Upper lobe of left lung (tissue), 6 donors: ENCODE data around the gene PRM3. TPM values are rescaled to one million over a fixed set of nuclear protein-coding genes. Genes with fewer than 3 reads are reported as not detected.

Experiments used
- ATAC-seq, 2 donors: fragments of 200-7000 bp; cut with Tn5 transposase; one replicate each; pipeline ENCODE4 v1.9.1; 2022; ENCODE audit warnings: mild to moderate bottlenecking in 2 of 2, moderate library complexity in 2 of 2; ENCODE audit not compliant: low FRiP score in 2 of 2
- DNase-seq, 2 donors: peaks; one replicate each; pipeline ENCODE4 v3.0.0-alpha.2; 2019 to 2020
- H3K27ac ChIP-seq, 4 donors: fragments of 200-600 bp; sonication (generic); one replicate each; pipeline ENCODE4 v1.5.1; 2016 to 2019
- H3K27me3 ChIP-seq, 4 donors: fragments of 200-600 bp; sonication (generic); one replicate each; pipeline ENCODE4 v1.5.1; 2017 to 2019
- H3K36me3 ChIP-seq, 4 donors: fragments of 200-600 bp; sonication (generic); one replicate each; pipeline ENCODE4 v1.5.1; 2016 to 2019
- H3K4me1 ChIP-seq, 4 donors: fragments of 200-600 bp; sonication (generic); one replicate each; pipeline ENCODE4 v1.5.1; 2018 to 2019
- H3K4me3 ChIP-seq, 4 donors: fragments of 200-600 bp; sonication (generic); one replicate each; pipeline ENCODE4 v1.5.1; 2017 to 2019; ENCODE audit warnings: mild to moderate bottlenecking in 2 of 4, moderate library complexity in 1 of 4
- H3K9me3 ChIP-seq, 4 donors: fragments of 200-600 bp; sonication (generic); one replicate each; pipeline ENCODE4 v1.5.1; 2018 to 2019
- EP300 ChIP-seq, 4 donors: sonication (generic); formaldehyde crosslinking; IDR thresholded peaks; one replicate each; pipeline ENCODE4 v1.5.1; 2017; ENCODE audit warnings: antibody characterized with exemption in 4 of 4, control low read depth in 2 of 4
- POLR2A ChIP-seq, 4 donors: fragments of 450-650 bp; IDR thresholded peaks; one replicate each; pipeline ENCODE4 v1.5.1; 2016 to 2017; ENCODE audit warnings: antibody characterized with exemption in 4 of 4, mild to moderate bottlenecking in 2 of 4
- POLR2AphosphoS5 ChIP-seq, 2 donors: sonication (generic); formaldehyde crosslinking; IDR thresholded peaks; one replicate each; pipeline ENCODE4 v1.5.1; 2017; ENCODE audit warnings: antibody characterized with exemption in 2 of 2
- WGBS, 2 donors: methylation state at CpG; one replicate each; pipeline ENCODE4 v1.1.5; 2017 to 2018; 5-methylcytosine and 5-hydroxymethylcytosine counted together
- total RNA-seq, 6 donors: library from RNA; depleted of rRNA in 4 of 6; stranded (reverse); fragments of >200 nt in 4 of 6; gene quantifications; one replicate each; pipeline versions ENCODE4 v1.1.0 to v1.2.1, GENCODE V29; 2016 to 2021
- TF ChIP-seq, protein P1 (sequence below), 6 experiments: fragments of 450-650 bp in 4 of 6; fragments of 200-600 bp in 2 of 6; sonication (generic) in 2 of 6; IDR thresholded peaks; one replicate each; pipeline ENCODE4 v1.5.1; 2016 to 2019; ENCODE audit warnings: antibody characterized with exemption in 6 of 6
- donor health status: DM: no; HTN: no; CAD: no; lungs with moderate emphysema.
- donor health status: DM: no; HTN: yes; CAD: no; lungs with severe emphysema.

PRM3 gene
- total RNA-seq, 6 donors from 2014 or later = not detected

DNA sequence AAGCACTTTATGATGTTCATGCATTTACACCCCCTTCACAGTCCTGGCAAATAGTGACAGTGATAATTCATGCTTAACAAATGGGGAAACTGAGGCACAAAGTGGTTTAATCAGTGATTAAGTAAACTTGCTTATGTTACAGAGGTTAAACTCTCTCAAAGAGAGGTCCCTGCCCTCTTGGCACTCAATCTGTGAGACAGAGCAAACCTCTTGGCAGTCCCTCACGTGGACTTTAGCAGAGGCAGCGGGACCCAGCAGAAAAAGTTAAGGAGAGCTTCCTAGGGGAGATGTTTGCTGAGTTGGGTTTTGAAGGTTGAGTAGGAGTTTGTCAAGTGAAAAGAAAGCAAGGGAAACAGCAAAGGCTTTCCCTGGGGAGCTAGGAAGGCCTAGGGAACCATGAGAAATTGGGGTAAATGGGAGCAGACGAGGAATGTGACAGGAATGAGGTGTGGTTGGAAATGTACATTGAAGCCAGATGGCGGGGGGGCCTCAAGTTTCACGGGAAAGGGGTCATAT lies 28.1 kb downstream of the PRM3 start:
- TF ChIP-seq EP300 (IDR thresholded peaks at IDR 0.05) (no peak), POLR2AphosphoS5 (IDR thresholded peaks at IDR 0.05) (no peak), POLR2A (IDR thresholded peaks at IDR 0.05) (no peak)
- TF ChIP-seq, protein P1, sequence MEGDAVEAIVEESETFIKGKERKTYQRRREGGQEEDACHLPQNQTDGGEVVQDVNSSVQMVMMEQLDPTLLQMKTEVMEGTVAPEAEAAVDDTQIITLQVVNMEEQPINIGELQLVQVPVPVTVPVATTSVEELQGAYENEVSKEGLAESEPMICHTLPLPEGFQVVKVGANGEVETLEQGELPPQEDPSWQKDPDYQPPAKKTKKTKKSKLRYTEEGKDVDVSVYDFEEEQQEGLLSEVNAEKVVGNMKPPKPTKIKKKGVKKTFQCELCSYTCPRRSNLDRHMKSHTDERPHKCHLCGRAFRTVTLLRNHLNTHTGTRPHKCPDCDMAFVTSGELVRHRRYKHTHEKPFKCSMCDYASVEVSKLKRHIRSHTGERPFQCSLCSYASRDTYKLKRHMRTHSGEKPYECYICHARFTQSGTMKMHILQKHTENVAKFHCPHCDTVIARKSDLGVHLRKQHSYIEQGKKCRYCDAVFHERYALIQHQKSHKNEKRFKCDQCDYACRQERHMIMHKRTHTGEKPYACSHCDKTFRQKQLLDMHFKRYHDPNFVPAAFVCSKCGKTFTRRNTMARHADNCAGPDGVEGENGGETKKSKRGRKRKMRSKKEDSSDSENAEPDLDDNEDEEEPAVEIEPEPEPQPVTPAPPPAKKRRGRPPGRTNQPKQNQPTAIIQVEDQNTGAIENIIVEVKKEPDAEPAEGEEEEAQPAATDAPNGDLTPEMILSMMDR (IDR thresholded peaks at IDR 0.05) = no peak
- Histone ChIP-seq H3K27ac (no peak overlapping the region), H3K4me1 (peaks cover 0 to 4% (median 0%) of the 10 kb centered on the region in 4 donors), H3K4me3 (no peak overlapping the region), H3K27me3 (no peaks in the 10 kb centered on the region), H3K9me3 (no peaks in the 10 kb centered on the region), H3K36me3 (no peaks in the 10 kb centered on the region)
- DNase-seq = no peak
- 88 to 95% methylated on average over 5 of the region's 5 CpGs for WGBS, 2 donors
- no peak for ATAC-seq

DNA sequence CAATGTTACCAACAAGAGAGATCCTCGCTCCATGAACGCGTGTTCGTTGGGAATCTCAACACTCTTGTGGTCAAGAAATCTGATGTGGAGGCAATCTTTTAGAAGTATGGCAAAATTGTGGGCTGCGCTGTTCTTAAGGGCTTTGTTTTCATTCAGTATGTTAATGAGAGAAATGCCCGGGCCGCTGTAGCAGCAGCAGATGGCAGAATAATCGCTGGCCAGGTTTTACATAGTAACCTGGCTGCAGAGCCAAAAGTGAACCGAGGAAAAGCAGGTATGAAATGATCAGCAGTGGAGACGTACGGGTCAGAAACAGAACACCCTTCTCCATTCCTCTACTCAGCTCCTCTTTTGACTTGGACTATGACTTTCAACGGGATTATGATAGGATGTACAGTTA lies 30.8 kb downstream of the PRM3 start:
- Histone ChIP-seq H3K4me1 (peaks cover 0 to 4% (median under 1%) of the 10 kb centered on the region in 4 donors), H3K36me3 (no peaks in the 10 kb centered on the region), H3K27ac (no peak overlapping the region), H3K9me3 (no peaks in the 10 kb centered on the region), H3K27me3 (no peaks in the 10 kb centered on the region), H3K4me3 (no peak overlapping the region)
- TF ChIP-seq, protein P1 (IDR thresholded peaks at IDR 0.05) = no peak
- TF ChIP-seq EP300 (IDR thresholded peaks at IDR 0.05) (no peak), POLR2AphosphoS5 (IDR thresholded peaks at IDR 0.05) (no peak), POLR2A (IDR thresholded peaks at IDR 0.05) (no peak)
- ATAC-seq (no peak), DNase-seq (no peak)
- WGBS, 2 donors = 80 to 83% methylated on average over 12 of the region's 12 CpGs

DNA sequence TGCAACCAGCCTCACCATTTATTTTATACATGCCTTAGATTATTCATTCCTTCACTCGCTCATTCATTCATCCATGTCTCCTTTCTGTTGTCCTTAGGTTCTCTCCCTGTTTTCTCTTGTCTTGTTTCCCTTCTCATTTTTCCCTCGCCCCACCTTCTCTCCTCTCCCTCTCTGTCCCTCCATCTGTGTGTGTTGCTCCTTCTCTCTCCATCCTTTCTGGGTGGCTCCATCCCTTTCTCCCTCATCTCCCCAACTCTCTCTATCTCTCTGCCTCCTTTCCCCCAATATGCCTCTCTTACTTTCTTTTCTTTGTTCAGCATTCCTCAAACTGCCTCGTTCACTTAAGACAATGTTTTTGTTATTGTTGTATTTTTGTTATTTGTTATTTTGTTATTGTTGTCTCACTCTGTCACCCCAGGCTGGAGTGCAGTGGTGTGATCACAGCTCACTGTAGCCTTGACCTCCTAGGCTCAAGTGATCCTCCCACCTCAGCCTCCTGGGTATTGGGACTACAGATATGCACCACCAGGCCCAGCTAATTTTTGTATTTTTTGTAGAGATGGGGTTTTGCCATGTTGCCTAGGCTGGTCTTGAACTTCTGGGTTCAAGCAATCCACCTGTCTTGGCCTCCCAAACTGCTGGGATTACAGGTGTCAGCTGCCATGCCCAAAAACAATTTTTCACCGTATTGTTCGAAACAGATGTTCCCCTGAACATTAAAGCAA lies 31.8 kb downstream of the PRM3 start:
- no peak for TF ChIP-seq EP300 (IDR thresholded peaks at IDR 0.05)
- no peak for TF ChIP-seq POLR2AphosphoS5 (IDR thresholded peaks at IDR 0.05)
- TF ChIP-seq, protein P1 (IDR thresholded peaks at IDR 0.05) = no peak
- TF ChIP-seq POLR2A (IDR thresholded peaks at IDR 0.05) = no peak
- ATAC-seq = no peak
- Histone ChIP-seq H3K27me3 (no peaks in the 10 kb centered on the region), H3K9me3 (no peaks in the 10 kb centered on the region), H3K36me3 (no peaks in the 10 kb centered on the region), H3K27ac (no peak overlapping the region), H3K4me3 (no peak overlapping the region), H3K4me1 (peaks cover 3 to 6% (median 5%) of the 10 kb centered on the region in 4 donors)
- WGBS, 2 donors = 94% methylated on average over 5 of the region's 5 CpGs
- no peak for DNase-seq

DNA sequence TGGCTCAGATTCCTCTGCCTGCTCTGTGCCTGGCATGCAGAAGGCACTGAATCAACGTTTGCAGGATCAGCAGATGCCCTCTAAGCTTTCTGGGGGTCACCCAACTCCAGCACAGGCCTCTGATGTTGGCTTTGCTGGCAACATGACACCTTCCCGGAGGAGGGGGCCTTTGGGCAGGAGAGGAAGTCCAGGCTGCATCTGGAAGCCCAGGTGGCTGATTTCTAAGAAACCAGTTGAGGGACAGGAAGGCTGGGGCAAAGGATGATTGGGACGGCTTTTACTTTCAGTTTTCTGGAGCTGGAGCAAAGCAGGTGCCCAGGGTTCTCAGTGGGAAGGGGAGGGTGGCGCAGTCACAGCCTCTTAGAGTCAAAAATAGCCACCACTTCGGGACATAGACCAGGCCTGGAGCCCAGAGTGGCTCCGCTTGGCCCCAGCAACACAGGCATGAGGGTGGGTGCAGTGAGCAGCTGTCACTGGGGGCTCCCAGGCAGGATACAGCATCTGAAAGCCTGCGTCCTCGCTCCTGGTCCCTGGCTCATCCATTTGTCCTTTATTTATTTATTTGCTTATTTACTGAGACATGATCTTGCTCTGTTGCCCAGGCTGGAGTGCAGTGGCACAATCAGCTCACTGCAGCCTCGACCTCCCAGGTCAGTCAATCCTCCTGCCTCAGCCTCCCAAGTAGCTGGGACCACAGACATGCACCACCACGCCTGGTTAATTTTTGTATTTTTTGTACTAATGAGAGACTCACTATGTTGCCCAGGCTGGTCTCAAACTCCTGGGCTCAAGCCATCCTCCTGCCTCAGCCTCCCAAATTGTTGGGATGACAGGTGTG lies 32.6 kb downstream of the PRM3 start:
- Histone ChIP-seq H3K4me3 (no peak overlapping the region), H3K9me3 (no peaks in the 10 kb centered on the region), H3K36me3 (no peaks in the 10 kb centered on the region), H3K27me3 (no peaks in the 10 kb centered on the region), H3K27ac (peak overlapping the region in 2 of 4 donors; percentile 4 to 30), H3K4me1 (peaks cover 3 to 6% (median 5%) of the 10 kb centered on the region in 4 donors)
- peak in 1 of 2 donors; percentile 10 for ATAC-seq
- no peak for DNase-seq
- WGBS, 2 donors = 62 to 68% methylated on average over 9 to 10 of the region's 10 CpGs
- no peak for TF ChIP-seq POLR2AphosphoS5 (IDR thresholded peaks at IDR 0.05)
- TF ChIP-seq POLR2A (IDR thresholded peaks at IDR 0.05) = no peak
